Esophagus mucosa (tissue), 1 donor: ENCODE results near the gene LAPTM5. TPM values are rescaled to one million over a fixed set of nuclear protein-coding genes. Genes with fewer than 3 reads are reported as not detected.
A peak's percentile ranks its signal among the peaks of the same experiment; 100 is the strongest.
"Not testable (repeated sequence)": the region's sequence is repeated elsewhere in the genome, so short reads cannot be mapped to it uniquely, and the experiment has no call there.

Experiments used
- ATAC-seq: fragments of 200-7000 bp; cut with Tn5 transposase; one replicate; pipeline ENCODE4 v1.9.1; 2020
- total RNA-seq: library from RNA; stranded (reverse); gene quantifications from one replicate; pipeline ENCODE4 v1.2.4, GENCODE V29; 2023
- donor health status: DM: yes; HTN: yes; CAD: no.

LAPTM5 gene
- total RNA-seq, 1 donor from 2014 or later = 9.1 TPM

GRCh38 chr1:30768830-30769718 lies 11.5 kb upstream of the LAPTM5 start:
- no peak for ATAC-seq

- ATAC-seq = no peak
Observed at GRCh38 chr1:30768159-30768829, 10.7 kb upstream of the LAPTM5 start.

- not testable (repeated sequence) for ATAC-seq
Observed at GRCh38 chr1:30766948-30767347, 9.4 kb upstream of the LAPTM5 start.

GRCh38 chr1:30765556-30766434 lies 8.2 kb upstream of the LAPTM5 start:
- ATAC-seq = no peak

GRCh38 chr1:30764939-30765555 lies 7.5 kb upstream of the LAPTM5 start:
- ATAC-seq = no peak

- ATAC-seq = no peak
Observed at GRCh38 chr1:30764396-30764795, 6.8 kb upstream of the LAPTM5 start.

- no peak for ATAC-seq
Observed at GRCh38 chr1:30763651-30764248, 6.2 kb upstream of the LAPTM5 start.

- no peak for ATAC-seq
Observed at GRCh38 chr1:30762930-30763650, 5.5 kb upstream of the LAPTM5 start.

- no peak for ATAC-seq
Observed at GRCh38 chr1:30762152-30762929, 4.8 kb upstream of the LAPTM5 start.

- no peak for ATAC-seq
Observed at GRCh38 chr1:30761381-30762151, 4.0 kb upstream of the LAPTM5 start.

GRCh38 chr1:30760596-30761324 lies 3.2 kb upstream of the LAPTM5 start:
- no peak for ATAC-seq

- ATAC-seq = no peak
Observed at GRCh38 chr1:30759718-30760281, 2.2 kb upstream of the LAPTM5 start.

GRCh38 chr1:30758785-30759380 lies 1.3 kb upstream of the LAPTM5 start:
- ATAC-seq = no peak

GRCh38 chr1:30758121-30758688 lies 631 bp upstream of the LAPTM5 start:
- ATAC-seq = no peak

- ATAC-seq = peak; percentile 58
Observed at GRCh38 chr1:30756545-30757351, 826 bp downstream of the LAPTM5 start.

- ATAC-seq = no peak
Observed at GRCh38 chr1:30756206-30756544, 1.4 kb downstream of the LAPTM5 start.

- ATAC-seq = no peak
Observed at GRCh38 chr1:30755746-30756145, 1.8 kb downstream of the LAPTM5 start.
